SH-SY5Y (cell line): ENCODE measurements around the gene C2CD3.

ENCODE experiments used
- GATA2 ChIP-seq: IDR thresholded peaks from 2 replicates; pipeline ENCODE4 v1.6.1; 2011; ENCODE audit warnings: mild to moderate bottlenecking, low read depth, low read length
- GATA3 ChIP-seq: IDR thresholded peaks from 2 replicates; pipeline ENCODE4 v1.6.1; 2011; ENCODE audit warnings: low read depth, mild to moderate bottlenecking, low read length, moderate library complexity

The C2CD3 gene, protein sequence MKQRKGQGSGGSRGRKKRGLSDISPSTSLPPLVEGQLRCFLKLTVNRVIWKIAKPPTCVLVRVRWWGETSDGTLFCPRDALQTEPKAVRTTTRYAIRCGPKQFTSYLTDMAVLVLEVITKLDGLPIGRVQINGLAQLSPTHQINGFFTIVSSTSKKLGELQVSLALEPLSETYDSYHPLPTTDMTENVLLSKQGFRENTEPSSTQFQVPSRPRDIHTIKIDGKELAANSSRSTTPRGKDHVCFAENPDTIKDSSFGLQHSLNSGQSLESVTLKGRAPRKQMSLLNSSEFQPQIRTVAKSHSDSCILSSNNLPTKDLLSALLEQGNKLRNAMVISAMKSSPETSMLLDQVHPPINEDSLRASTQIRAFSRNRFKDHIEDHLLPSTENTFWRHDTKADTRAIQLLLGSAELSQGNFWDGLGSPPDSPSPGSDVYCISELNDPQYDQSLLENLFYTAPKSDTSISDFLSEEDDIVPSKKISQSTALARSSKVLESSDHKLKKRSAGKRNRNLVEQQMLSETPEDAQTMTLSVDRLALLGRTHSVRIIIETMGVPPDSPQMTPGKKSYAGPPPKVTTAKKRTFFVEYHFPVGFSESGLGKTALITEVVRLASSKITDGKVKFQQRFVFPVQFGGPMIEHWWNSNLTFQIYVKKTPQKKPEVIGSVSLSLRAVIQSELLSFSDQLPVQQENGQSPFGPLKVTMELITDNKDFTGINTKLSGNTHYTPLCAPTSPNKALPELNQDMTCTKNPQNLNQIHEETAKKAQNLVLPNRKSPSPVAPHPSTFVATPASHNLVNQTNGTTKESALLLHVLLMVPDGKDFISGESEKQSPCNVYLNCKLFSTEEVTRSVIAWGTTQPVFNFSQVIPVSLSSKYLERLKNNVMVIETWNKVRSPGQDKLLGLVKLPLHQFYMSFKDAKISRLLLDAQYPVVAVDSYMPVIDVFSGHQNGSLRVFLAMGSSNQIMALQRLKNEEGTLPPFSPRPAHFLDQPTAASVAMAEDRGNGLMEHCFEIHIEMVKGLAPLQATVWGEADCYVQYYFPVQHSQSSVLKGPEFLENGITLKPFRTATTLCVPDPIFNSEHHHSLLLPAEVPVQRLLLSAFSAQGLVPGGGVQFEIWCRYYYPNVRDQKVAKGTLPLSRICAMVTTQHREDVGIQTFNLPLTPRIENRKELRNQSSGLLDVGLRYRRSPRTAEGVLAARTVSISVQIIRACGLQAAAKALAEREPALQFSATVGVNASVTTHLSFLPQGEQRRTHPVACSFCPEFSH (N-terminal part only)

DNA sequence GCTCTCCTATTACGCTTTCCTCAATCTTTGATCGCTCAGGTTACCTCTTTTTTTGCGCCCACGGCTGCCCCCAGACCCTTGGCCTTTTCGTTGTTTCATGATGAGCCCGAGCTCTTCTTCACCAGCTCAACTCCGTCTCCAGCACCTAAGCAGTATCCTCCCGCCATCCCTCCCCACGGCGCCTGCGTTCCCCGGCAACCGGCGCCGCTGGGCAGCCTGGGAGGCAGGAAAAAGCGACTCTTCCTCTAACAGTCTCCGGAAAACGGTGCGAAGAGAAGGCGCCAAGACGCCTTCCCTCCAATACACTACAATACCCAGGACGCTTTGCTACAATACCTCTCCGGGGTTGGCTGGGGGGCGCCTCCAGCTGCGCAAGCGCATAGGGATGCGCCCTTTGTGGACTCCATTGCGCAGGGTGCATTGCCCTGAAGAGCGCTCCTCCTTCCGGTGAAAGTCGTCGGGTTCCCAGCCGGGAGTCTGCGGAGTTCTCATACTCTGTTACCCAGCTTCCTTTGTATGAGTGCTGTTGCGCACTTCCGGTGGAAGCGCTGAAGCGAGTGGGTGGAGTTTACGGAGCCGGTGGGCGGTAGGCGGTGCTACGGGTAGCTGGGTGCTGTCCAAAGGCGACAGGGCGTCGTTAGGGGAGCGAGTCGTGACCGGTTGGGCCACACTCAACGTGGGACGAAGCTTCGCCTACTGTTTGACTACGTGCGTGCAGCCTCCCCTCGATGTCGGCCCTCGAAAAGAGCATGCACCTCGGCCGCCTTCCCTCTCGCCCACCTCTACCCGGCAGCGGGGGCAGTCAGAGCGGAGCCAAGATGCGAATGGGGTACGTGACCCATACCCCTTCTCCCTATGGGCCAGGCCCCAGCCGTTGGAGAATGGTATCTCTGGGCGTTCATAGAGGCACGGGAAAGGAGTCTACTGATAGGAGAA, at the start of gene C2CD3, which contains the start of gene PPME1:
Gene C2CD3 (minus strand): TSS at position 309 of the 936 bp plus-strand sequence. CDS start 210 bp downstream, at position 99.
Gene PPME1 (plus strand): TSS at position 596 of the 936 bp plus-strand sequence. CDS start 133 bp downstream, at position 729.
- TF ChIP-seq GATA2 = no peak; the same call in 1 of the 2 replicates
- no peak for TF ChIP-seq GATA3

DNA sequence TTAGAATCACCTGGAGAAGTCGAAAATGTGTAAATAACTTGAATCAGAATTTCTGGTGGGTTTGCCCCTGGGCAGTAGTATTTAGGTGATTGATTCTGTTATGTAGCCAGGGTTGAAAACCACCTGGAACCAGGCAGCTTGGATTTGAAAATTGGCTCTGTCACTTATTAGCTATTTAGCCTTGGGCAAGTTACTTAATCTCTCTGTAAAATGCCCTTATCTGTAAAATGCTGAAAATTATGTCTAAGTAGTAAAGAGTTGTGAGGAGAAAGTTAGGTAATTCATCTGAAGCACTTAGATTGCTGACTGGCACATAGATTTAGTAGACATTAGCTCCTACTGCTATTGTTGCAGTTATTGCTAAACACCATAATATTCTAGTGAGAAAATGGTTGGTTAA, 49.6 kb upstream of the C2CD3 start:
- 0 out of 2 replicates have a peak, but pooled peaks have one; percentile 22 for TF ChIP-seq GATA3
- TF ChIP-seq GATA2 = peak; percentile 70

DNA sequence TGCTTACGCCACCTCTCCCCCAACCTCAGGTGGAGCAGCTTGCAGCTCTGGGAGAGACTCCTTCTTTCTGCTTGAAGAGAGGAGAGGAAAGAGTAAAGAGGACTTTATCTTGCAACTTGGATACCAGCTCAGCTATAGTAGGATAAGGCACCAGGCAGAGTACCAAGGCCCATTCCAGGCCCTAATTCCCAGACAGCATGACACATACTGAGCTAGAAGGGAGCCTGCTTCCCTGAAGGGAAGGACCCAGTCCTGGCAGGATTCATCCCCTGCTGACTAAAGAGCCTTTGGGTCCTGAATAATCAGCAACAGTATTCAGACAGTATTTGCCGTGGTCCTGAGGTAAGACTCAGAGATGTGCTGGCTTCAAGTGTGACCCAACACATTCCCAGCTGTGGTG, 41.7 kb upstream of the C2CD3 start:
- no peak for TF ChIP-seq GATA3
- TF ChIP-seq GATA2 = no peak

DNA sequence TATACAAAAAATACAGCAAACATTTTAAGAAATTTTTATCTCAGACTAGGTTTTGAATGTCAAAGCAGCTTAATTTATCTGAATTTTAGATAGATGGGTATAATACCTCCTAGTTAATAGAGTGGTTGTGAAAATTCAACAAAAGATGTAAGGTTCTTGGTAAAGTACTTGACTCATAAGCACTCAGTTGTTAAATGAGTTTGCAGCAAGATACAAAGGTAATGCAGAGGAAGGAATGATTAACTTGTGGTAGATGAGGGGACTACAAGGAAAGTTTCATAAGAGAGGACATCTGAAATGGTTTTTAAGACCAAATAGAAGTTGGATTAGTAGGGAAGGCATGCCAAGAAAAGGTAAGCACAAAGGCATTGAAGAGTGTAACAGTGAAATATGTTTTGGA, 37.7 kb upstream of the C2CD3 start:
- TF ChIP-seq GATA3 (no peak), GATA2 (no peak)

DNA sequence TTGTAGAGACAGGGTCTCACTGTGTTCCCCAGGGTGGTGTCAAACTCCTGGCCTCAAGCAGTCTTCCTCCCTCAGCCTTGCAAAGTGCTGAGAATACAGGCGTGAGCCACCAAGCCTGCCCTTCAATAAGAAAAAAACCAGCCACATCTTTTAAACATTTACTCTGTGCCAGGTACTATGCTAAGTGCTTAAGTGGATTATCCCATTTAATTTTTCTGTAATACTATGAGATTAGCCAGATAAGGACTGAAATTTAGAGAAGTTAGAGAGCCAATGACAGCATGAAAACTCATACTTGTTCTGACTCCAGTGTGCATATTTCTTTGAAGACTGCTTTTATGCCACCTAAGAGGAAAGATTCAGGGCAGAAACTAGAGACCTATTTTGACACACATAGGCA, 35.9 kb upstream of the C2CD3 start:
- peak; percentile 19; the same call in 1 of the 2 replicates for TF ChIP-seq GATA2
- TF ChIP-seq GATA3 = peak; percentile 58; the same call in 1 of the 2 replicates

DNA sequence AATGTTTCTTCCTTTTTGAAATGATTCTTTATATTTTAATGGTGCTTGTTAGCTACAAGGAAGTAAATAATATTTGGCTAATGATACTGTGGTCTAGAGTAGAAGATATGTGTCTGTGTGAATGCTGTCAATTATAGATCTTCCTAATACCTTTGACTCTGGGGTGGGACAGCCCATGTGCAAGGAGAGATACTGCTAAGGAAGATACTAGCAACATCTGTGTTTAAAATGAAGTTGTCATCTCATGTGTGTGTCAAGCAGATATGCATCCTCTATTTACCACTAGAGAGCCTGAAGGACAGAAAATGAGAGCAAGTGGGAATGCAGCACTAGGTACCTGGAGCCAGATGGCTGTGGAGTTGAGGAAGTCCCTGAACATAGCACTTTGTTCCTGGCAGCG, 34.4 kb upstream of the C2CD3 start:
- no peak for TF ChIP-seq GATA2
- no peak for TF ChIP-seq GATA3

DNA sequence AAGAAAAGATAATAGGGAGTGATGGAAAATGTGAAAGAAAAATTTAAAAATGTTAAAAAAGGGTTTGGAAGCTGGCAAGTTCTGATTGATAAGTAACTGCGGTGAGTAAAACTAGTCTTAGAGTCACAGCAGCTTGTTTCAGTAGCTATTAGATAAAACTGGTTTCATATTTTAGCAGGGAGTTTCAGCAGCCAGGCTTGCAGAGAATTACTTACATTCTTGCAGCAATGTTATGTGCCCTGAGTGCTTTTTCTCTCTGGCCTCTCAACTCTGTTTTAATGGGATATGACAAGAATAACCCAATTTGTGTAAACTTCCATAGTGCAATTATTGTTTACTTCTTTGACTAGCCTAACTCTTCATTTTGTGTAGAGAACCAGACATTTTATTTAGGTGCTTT, 33.9 kb upstream of the C2CD3 start:
- no peak for TF ChIP-seq GATA2
- TF ChIP-seq GATA3 = no peak

DNA sequence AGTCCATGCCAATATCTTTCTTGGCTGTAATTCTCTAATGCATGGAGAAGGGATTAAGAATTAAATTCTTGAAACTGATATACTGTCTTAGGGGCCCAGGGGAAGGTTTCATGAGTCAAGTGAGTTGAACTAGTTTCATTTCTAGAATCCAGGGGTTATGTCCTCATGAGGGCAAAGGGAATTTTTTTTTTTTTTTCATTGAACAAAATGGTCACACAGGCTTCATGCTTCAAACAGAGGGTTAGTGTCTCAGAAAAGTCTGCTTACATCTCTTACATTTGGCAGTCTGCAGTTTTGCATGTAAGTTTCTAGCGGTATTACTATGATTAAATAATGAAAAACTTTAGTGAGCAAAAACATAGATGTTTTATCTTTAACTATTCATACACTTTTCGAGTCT, 33.2 kb upstream of the C2CD3 start:
- TF ChIP-seq GATA3 (no peak), GATA2 (no peak)

DNA sequence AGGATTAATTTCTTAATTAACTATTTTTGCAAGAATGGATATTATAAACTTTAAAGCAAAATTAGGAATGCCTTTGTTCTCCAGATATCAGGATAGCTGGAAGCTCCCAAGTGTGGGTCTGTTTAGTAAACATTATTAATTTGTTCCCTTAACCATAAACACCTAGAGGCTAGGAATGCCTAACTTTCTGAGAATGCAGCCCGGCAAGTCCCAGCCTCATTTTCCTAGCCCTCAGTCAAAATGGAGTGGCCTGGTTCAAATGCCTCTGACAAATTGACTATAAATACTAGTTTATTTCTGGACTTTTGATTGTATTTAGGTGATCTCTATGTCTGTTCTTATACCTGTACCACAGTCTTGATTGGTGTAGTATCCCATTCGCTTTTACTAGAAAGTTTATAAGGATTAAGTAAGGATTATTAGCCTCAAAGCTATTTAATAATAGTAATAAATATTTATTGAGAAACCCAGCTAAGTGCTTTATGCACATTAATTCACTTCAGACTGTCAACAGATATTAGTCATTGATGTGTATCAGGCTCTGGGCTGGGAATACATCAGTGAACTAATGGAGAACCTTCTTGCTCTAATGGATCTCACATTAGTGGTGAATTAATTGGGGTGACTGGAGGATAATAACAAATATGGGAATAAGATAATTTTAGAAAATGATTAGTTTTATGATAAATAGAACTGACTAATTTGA, 26.1 kb upstream of the C2CD3 start:
- no peak for TF ChIP-seq GATA3
- TF ChIP-seq GATA2 = no peak

DNA sequence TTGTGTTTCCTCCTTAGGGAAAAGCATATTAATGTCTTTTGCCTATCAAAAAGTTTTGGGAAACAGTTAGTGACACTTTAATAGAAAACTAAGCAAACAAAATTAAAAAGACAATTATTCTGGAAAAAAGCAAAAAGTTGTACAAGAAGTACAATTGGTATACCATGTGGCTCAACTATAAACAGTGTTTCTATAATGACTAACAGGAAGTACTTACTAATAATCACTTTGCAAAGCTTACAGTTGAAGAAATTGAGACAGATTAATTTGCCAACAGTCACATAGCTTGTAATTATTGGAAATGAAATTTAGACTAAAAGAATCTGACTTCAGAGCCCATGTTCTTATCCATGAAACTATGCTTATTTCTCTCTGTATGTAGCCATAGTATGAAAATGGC, 25.0 kb upstream of the C2CD3 start:
- TF ChIP-seq GATA3 (no peak), GATA2 (no peak)

DNA sequence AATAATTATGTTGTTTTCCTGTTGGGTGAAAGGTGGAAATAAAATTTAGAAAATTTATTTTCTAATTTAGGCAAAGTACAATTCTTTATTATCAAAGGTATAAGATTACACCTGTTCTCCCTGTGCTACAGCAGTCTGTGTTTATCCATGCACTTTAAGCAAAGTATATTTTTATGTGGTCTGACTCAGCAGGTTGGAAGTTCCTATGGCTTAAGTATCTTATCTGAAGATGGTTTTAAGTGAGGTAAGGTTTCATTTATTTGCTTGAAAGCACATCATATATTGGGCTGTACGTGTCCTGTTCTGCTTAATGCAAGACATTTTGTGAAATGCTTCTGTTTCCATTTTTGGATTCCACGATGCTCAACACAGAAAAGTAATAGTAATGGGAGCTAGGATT, 14.9 kb upstream of the C2CD3 start:
- TF ChIP-seq GATA2 (no peak), GATA3 (no peak)

DNA sequence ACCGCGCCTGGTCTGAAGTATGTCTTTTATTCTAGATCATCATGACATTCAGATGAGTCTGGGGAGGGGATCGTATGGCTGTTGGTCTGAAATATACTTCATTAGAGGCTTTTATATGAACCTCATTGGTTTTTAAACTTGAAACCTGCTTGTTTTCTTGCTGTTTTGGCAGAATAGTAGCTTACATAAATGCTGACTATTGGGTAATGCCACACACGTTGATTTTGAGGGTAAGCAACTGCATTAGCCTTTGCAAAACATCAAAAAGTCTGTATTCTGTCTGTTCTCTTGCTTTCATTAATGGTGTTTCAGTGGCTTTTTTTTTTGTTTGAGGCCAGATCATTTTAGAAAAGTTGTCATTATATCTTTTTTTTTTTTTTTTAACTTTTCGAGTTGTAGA, 14.5 kb upstream of the C2CD3 start:
- TF ChIP-seq GATA2 = no peak
- TF ChIP-seq GATA3 = no peak
